DND-41 (cell line): ENCODE measurements around the gene C14orf39.
"Not testable (repeated sequence)": the region's sequence is repeated elsewhere in the genome, so short reads cannot be mapped to it uniquely, and the experiment has no call there.

Source experiments
- ATAC-seq: fragments of 200-7000 bp; cut with Tn5 transposase; 3 replicates; pipeline ENCODE4 v1.9.1; 2021; ENCODE audit warnings: low read depth; ENCODE audit not compliant: insufficient read depth
- DNase-seq: peaks from one replicate; pipeline ENCODE4 v3.0.0-alpha.2; 2020
- H2AFZ ChIP-seq: 2 replicates; pipeline ENCODE4 v1.6.0; 2012; ENCODE audit warnings: low read depth, low read length
- H3K27ac ChIP-seq: 2 replicates; pipeline ENCODE4 v1.5.1; 2012; ENCODE audit warnings: low read length, inconsistent platforms
- H3K27me3 ChIP-seq: fragments of 200-600 bp; sonication (generic); 2 replicates; pipeline ENCODE4 v1.6.0; 2012; ENCODE audit warnings: low read length, mild to moderate bottlenecking, inconsistent platforms; ENCODE audit not compliant: insufficient read depth, poor library complexity
- H3K36me3 ChIP-seq: 2 replicates; pipeline ENCODE4 v1.5.1; 2012; ENCODE audit warnings: low read length, inconsistent platforms; ENCODE audit not compliant: insufficient read depth
- H3K4me1 ChIP-seq: 2 replicates; pipeline ENCODE4 v1.5.1; 2012; ENCODE audit warnings: mild to moderate bottlenecking, low read length; ENCODE audit not compliant: insufficient read depth
- H3K4me2 ChIP-seq: 2 replicates; pipeline ENCODE4 v1.6.0; 2012; ENCODE audit warnings: mild to moderate bottlenecking, moderate library complexity, low read length, inconsistent platforms; ENCODE audit not compliant: insufficient read depth
- H3K4me3 ChIP-seq, 2 experiments: fragments of 200-600 bp in 1 of 2; shearing (Covaris generic) in 1 of 2; 2 replicates each; pipeline ENCODE4 v1.5.1; 2012 to 2016; ENCODE audit warnings: inconsistent platforms in 2 of 2, low read length in 2 of 2, mild to moderate bottlenecking in 2 of 2, low read depth in 1 of 2, moderate library complexity in 1 of 2
- H3K79me2 ChIP-seq: 2 replicates; pipeline ENCODE4 v1.6.0; 2012; ENCODE audit warnings: low read length, inconsistent platforms; ENCODE audit not compliant: insufficient read depth
- H3K9ac ChIP-seq: 2 replicates; pipeline ENCODE4 v1.6.0; 2012; ENCODE audit warnings: low read depth, mild to moderate bottlenecking, inconsistent platforms, low read length, moderate library complexity
- H3K9me3 ChIP-seq: 2 replicates; pipeline ENCODE4 v1.5.1; 2012; ENCODE audit warnings: low read length, moderate library complexity, mild to moderate bottlenecking, inconsistent platforms; ENCODE audit not compliant: insufficient read depth, severe bottlenecking
- H4K20me1 ChIP-seq: 2 replicates; pipeline ENCODE4 v1.6.0; 2012; ENCODE audit warnings: low read length; ENCODE audit not compliant: insufficient read depth
- CTCF ChIP-seq: IDR thresholded peaks from 2 replicates; pipeline ENCODE4 v1.5.1; 2012; ENCODE audit warnings: borderline replicate concordance, low read length, moderate library complexity, mild to moderate bottlenecking; ENCODE audit not compliant: poor library complexity, severe bottlenecking; ENCODE audit errors: extremely low read depth
- EZH2 ChIP-seq: IDR thresholded peaks from 3 replicates; pipeline ENCODE4 v1.6.1; 2012; ENCODE audit warnings: borderline replicate concordance, low read depth, mild to moderate bottlenecking, moderate library complexity, low read length, inconsistent platforms; ENCODE audit not compliant: severe bottlenecking

C14orf39 gene

GRCh38 chr14:60455875-60456274 is 30.0 kb downstream of the C14orf39 start:
- no peak for DNase-seq
- Histone ChIP-seq H3K9ac (no peak overlapping the region), H2AFZ (no peak overlapping the region), H3K9me3 (no peaks in the 10 kb centered on the region), H4K20me1 (no peaks in the 10 kb centered on the region), H3K4me3 (no peak overlapping the region), H3K4me2 (no peak overlapping the region), H3K36me3 (no peaks in the 10 kb centered on the region), H3K27ac (no peak overlapping the region), H3K27me3 (peaks cover 2% of the 10 kb centered on the region), H3K4me1 (no peaks in the 10 kb centered on the region), H3K79me2 (no peaks in the 10 kb centered on the region)
- ATAC-seq, result no peak
- TF ChIP-seq EZH2 (no peak), CTCF (no peak)

GRCh38 chr14:60430276-60430675 is 55.6 kb downstream of the C14orf39 start:
- DNase-seq (no peak), ATAC-seq (no peak)
- Histone ChIP-seq H3K9me3 (no peaks in the 10 kb centered on the region), H3K9ac (no peak overlapping the region), H3K36me3 (no peaks in the 10 kb centered on the region), H3K4me2 (no peak overlapping the region), H3K4me3 (no peak overlapping the region), H3K4me1 (no peaks in the 10 kb centered on the region), H3K27ac (no peak overlapping the region), H4K20me1 (no peaks in the 10 kb centered on the region), H3K27me3 (no peaks in the 10 kb centered on the region), H2AFZ (no peak overlapping the region), H3K79me2 (no peaks in the 10 kb centered on the region)
- TF ChIP-seq CTCF, result no peak

- H2AFZ ChIP-seq, result no peak overlapping the region
- H3K4me1 ChIP-seq, result no peaks in the 10 kb centered on the region
- no peaks in the 10 kb centered on the region for H3K9me3 ChIP-seq
- DNase-seq (no peak), ATAC-seq (no peak)
- H3K79me2 ChIP-seq, result no peaks in the 10 kb centered on the region
- no peaks in the 10 kb centered on the region for H4K20me1 ChIP-seq
- H3K4me3 ChIP-seq, result no peak overlapping the region
- no peak for TF ChIP-seq CTCF
- TF ChIP-seq EZH2, result no peak
- no peak overlapping the region for H3K4me2 ChIP-seq
- H3K36me3 ChIP-seq, result no peaks in the 10 kb centered on the region
- no peak overlapping the region for H3K27ac ChIP-seq
- no peaks in the 10 kb centered on the region for H3K27me3 ChIP-seq
- no peak overlapping the region for H3K9ac ChIP-seq
Measured at GRCh38 chr14:60420050-60420449, 65.8 kb downstream of the C14orf39 start.

GRCh38 chr14:60397550-60397949 is 88.3 kb downstream of the C14orf39 start:
- H4K20me1 ChIP-seq, H2AFZ ChIP-seq, H3K36me3 ChIP-seq, H3K4me1 ChIP-seq, H3K27me3 ChIP-seq, H3K9ac ChIP-seq, H3K4me2 ChIP-seq, DNase-seq, H3K9me3 ChIP-seq, H3K79me2 ChIP-seq, H3K4me3 ChIP-seq, H3K27ac ChIP-seq: not testable (repeated sequence)
- ATAC-seq, result peak; percentile 82
